Measurements from ENCODE around the gene UXS1. TPM values are rescaled to one million over a fixed set of nuclear protein-coding genes. Genes with fewer than 3 reads are reported as not detected.

UXS1 gene
- total and polyA plus RNA-seq, 9 of the 15 experiments (the other 6 are each of a cell fraction or from before 2014, with no cell fraction given), result 5.8 to 25.8 (median 15.0) TPM

- TF ChIP-seq REST (IDR thresholded peaks at IDR 0.05; ENCODE audit: borderline replicate concordance), result peak; percentile 95
- TF ChIP-seq REST (CRISPR knock-in tag; IDR thresholded peaks at IDR 0.05; ENCODE audit: low read depth), result peak; percentile 85
- TF ChIP-seq NCOA6 (IDR thresholded peaks at IDR 0.05), result no peak
- no peak for TF ChIP-seq ZNF778 (CRISPR knock-in tag; IDR thresholded peaks at IDR 0.05)
- no peak for TF ChIP-seq MEF2A (IDR thresholded peaks at IDR 0.05; ENCODE audit: control insufficient read depth, low read depth, low read length)
- TF ChIP-seq, protein P1, sequence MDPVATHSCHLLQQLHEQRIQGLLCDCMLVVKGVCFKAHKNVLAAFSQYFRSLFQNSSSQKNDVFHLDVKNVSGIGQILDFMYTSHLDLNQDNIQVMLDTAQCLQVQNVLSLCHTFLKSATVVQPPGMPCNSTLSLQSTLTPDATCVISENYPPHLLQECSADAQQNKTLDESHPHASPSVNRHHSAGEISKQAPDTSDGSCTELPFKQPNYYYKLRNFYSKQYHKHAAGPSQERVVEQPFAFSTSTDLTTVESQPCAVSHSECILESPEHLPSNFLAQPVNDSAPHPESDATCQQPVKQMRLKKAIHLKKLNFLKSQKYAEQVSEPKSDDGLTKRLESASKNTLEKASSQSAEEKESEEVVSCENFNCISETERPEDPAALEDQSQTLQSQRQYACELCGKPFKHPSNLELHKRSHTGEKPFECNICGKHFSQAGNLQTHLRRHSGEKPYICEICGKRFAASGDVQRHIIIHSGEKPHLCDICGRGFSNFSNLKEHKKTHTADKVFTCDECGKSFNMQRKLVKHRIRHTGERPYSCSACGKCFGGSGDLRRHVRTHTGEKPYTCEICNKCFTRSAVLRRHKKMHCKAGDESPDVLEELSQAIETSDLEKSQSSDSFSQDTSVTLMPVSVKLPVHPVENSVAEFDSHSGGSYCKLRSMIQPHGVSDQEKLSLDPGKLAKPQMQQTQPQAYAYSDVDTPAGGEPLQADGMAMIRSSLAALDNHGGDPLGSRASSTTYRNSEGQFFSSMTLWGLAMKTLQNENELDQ (CRISPR knock-in tag; IDR thresholded peaks at IDR 0.05; ENCODE audit: borderline replicate concordance), result no peak
- peak; percentile 85 for TF ChIP-seq DPF2 (IDR thresholded peaks at IDR 0.05)
- TF ChIP-seq, protein P2, sequence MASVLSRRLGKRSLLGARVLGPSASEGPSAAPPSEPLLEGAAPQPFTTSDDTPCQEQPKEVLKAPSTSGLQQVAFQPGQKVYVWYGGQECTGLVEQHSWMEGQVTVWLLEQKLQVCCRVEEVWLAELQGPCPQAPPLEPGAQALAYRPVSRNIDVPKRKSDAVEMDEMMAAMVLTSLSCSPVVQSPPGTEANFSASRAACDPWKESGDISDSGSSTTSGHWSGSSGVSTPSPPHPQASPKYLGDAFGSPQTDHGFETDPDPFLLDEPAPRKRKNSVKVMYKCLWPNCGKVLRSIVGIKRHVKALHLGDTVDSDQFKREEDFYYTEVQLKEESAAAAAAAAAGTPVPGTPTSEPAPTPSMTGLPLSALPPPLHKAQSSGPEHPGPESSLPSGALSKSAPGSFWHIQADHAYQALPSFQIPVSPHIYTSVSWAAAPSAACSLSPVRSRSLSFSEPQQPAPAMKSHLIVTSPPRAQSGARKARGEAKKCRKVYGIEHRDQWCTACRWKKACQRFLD (CRISPR knock-in tag; IDR thresholded peaks at IDR 0.05), result 0 out of 2 replicates have a peak, but pooled peaks have one; percentile 33
- no peak for TF ChIP-seq ZFP36 (IDR thresholded peaks at IDR 0.05; ENCODE audit: low read depth, low read length, partially characterized antibody)
- TF ChIP-seq ARID3A (IDR thresholded peaks at IDR 0.05; ENCODE audit: borderline replicate concordance, low read depth, low read length), result peak; percentile 35; the same call in 1 of the 2 replicates
- no peak for TF ChIP-seq ZNF274 (IDR thresholded peaks at IDR 0.05; ENCODE audit: borderline replicate concordance, low read depth, low read length)
- TF ChIP-seq NONO (IDR thresholded peaks at IDR 0.05; ENCODE audit: low read depth in 2 of 2, low read length in 1 of 2), result no peak
- TF ChIP-seq ZNF583 (CRISPR knock-in tag; IDR thresholded peaks at IDR 0.05), result no peak
Measured at GRCh38 chr2:106115250-106115649, 78.9 kb downstream of the UXS1 start (continued).

Measured in K562 (cell line).